WTC11 (cell line): ENCODE results near the gene ADH7.

Experiments
- ATF3 ChIP-seq: sonication (generic); formaldehyde crosslinking; conservative IDR thresholded peaks from 2 replicates; pipeline ENCODE4 v1.8.1; 2022; ENCODE audit warnings: mild to moderate bottlenecking, missing genetic modification reagents
- CTCF ChIP-seq: fragments of 200-600 bp; IDR thresholded peaks from 2 replicates; pipeline ENCODE4 v1.8.0; 2022; ENCODE audit warnings: antibody characterized with exemption
- ELF4 ChIP-seq: sonication (generic); formaldehyde crosslinking; IDR thresholded peaks from 2 replicates; pipeline ENCODE4 v1.8.1; 2022; ENCODE audit warnings: low read depth, mild to moderate bottlenecking, moderate library complexity, missing genetic modification reagents
- GTF2I ChIP-seq: fragments of 250-450 bp; sonication (Bioruptor Pico); conservative IDR thresholded peaks from 2 replicates; pipeline ENCODE4 v1.4.0; 2021; ENCODE audit warnings: mild to moderate bottlenecking
- JUN ChIP-seq: sonication (generic); formaldehyde crosslinking; IDR thresholded peaks from 2 replicates; pipeline ENCODE4 v1.8.0; 2023; ENCODE audit warnings: mild to moderate bottlenecking, missing genetic modification reagents
- PREB ChIP-seq: sonication (generic); formaldehyde crosslinking; IDR thresholded peaks from 2 replicates; pipeline ENCODE4 v1.8.1; 2022; ENCODE audit warnings: mild to moderate bottlenecking, missing genetic modification reagents, moderate library complexity, borderline replicate concordance
- TEAD4 ChIP-seq: sonication (generic); formaldehyde crosslinking; IDR thresholded peaks from 2 replicates; pipeline ENCODE4 v1.8.0; 2022; ENCODE audit warnings: mild to moderate bottlenecking, missing genetic modification reagents
- ZSCAN18 ChIP-seq: fragments of 250-450 bp; sonication (Bioruptor Pico); IDR thresholded peaks from 2 replicates; pipeline ENCODE4 v2.1.2; 2022; ENCODE audit warnings: mild to moderate bottlenecking, moderate library complexity

- TF ChIP-seq TEAD4 (CRISPR knock-in tag) (no peak), PREB (CRISPR knock-in tag) (no peak), CTCF (no peak), ATF3 (CRISPR knock-in tag) (no peak), JUN (CRISPR knock-in tag) (no peak), ZSCAN18 (no peak), ELF4 (no peak), GTF2I (CRISPR knock-in tag) (no peak)
Measured at GRCh38 chr4:99468889-99469288, 33.7 kb upstream of the ADH7 start.
